A673 (cell line): ENCODE measurements around the gene PRDM16.

Experiments used
- CTCF ChIP-seq: fragments of 300-800, 200-600 bp; sonication (generic); conservative IDR thresholded peaks from 2 replicates; pipeline ENCODE4 v1.5.1; 2017; ENCODE audit warnings: low read depth, mild to moderate bottlenecking, antibody characterized with exemption, low read length, moderate library complexity, mixed read lengths
- EZH2 ChIP-seq: fragments of 200-600 bp; sonication (generic); IDR thresholded peaks from 2 replicates; pipeline ENCODE4 v1.6.1; 2017; ENCODE audit warnings: borderline replicate concordance, low read depth, mild to moderate bottlenecking, mixed read lengths, antibody characterized with exemption, low read length; ENCODE audit not compliant: poor library complexity, severe bottlenecking

- no peak for TF ChIP-seq CTCF
- no peak for TF ChIP-seq EZH2
These were observed 304.2 kb downstream of the PRDM16 start for GRCh38 chr1:3373175-3373574.
